OCI-LY3 (cell line): ENCODE results near the gene NOVA1.
"Not testable (repeated sequence)": the region's sequence is repeated elsewhere in the genome, so short reads cannot be mapped to it uniquely, and the experiment has no call there.

Source experiments
- H2AFZ ChIP-seq: fragments of 200-600, 300-600 bp; shearing (Covaris generic); 2 replicates; pipeline ENCODE4 v1.6.0; 2014; ENCODE audit warnings: antibody characterized with exemption, low read depth, low read length
- H3K27ac ChIP-seq: fragments of 200-600, 300-600 bp; sonication (generic); 2 replicates; pipeline ENCODE4 v1.5.1; 2014; ENCODE audit warnings: mild to moderate bottlenecking, low read length, moderate library complexity, mixed read lengths
- H3K27me3 ChIP-seq: fragments of 200-600, 300-600 bp; sonication (generic); 2 replicates; pipeline ENCODE4 v1.6.1; 2014; ENCODE audit warnings: low read depth, low read length, mixed read lengths
- H3K36me3 ChIP-seq: fragments of 200-600, 300-600 bp; sonication (generic); replicated peaks from 2 replicates; pipeline ENCODE3; 2014; ENCODE audit warnings: low read depth, low read length, mixed read lengths
- H3K4me1 ChIP-seq: fragments of 300-600, 200-600 bp; sonication (generic); 2 replicates; pipeline ENCODE4 v1.6.1; 2014; ENCODE audit warnings: low read length, mixed read lengths
- H3K4me2 ChIP-seq: fragments of 200-600, 300-600 bp; sonication (generic); 2 replicates; pipeline ENCODE4 v1.6.1; 2014; ENCODE audit warnings: low read length, mixed read lengths
- H3K4me3 ChIP-seq: fragments of 300-600, 200-600 bp; sonication (generic); 2 replicates; pipeline ENCODE4 v1.5.1; 2014; ENCODE audit warnings: antibody characterized with exemption, mild to moderate bottlenecking, low read length, moderate library complexity
- H3K79me2 ChIP-seq: fragments of 300-600, 200-600 bp; shearing (Covaris generic); 2 replicates; pipeline ENCODE4 v1.6.1; 2014; ENCODE audit warnings: mild to moderate bottlenecking, low read length, mixed read lengths
- H3K9ac ChIP-seq: fragments of 300-600, 200-600 bp; shearing (Covaris generic); 2 replicates; pipeline ENCODE4 v1.6.0; 2014; ENCODE audit warnings: mild to moderate bottlenecking, low read length, moderate library complexity
- H3K9me3 ChIP-seq: fragments of 200-600, 300-600 bp; shearing (Covaris generic); 2 replicates; pipeline ENCODE4 v1.6.1; 2014; ENCODE audit warnings: low read length, mixed read lengths; ENCODE audit not compliant: insufficient read depth
- H4K20me1 ChIP-seq: fragments of 200-600, 300-600 bp; sonication (generic); 2 replicates; pipeline ENCODE4 v1.6.1; 2016; ENCODE audit warnings: low read length, mixed read lengths; ENCODE audit not compliant: insufficient read depth
- EZH2phosphoT487 ChIP-seq: fragments of 200-600 bp; shearing (Covaris generic); IDR thresholded peaks from 2 replicates; pipeline ENCODE4 v1.6.1; 2018; ENCODE audit warnings: antibody characterized with exemption, mixed run types, low read depth
- TF ChIP-seq, protein P1 (sequence below): fragments of 200-600, 300-600 bp; sonication (generic); IDR thresholded peaks from 2 replicates; pipeline ENCODE4 v1.5.1; 2014; ENCODE audit warnings: antibody characterized with exemption, low read length, low read depth

Gene NOVA1, protein sequence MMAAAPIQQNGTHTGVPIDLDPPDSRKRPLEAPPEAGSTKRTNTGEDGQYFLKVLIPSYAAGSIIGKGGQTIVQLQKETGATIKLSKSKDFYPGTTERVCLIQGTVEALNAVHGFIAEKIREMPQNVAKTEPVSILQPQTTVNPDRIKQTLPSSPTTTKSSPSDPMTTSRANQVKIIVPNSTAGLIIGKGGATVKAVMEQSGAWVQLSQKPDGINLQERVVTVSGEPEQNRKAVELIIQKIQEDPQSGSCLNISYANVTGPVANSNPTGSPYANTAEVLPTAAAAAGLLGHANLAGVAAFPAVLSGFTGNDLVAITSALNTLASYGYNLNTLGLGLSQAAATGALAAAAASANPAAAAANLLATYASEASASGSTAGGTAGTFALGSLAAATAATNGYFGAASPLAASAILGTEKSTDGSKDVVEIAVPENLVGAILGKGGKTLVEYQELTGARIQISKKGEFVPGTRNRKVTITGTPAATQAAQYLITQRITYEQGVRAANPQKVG

DNA sequence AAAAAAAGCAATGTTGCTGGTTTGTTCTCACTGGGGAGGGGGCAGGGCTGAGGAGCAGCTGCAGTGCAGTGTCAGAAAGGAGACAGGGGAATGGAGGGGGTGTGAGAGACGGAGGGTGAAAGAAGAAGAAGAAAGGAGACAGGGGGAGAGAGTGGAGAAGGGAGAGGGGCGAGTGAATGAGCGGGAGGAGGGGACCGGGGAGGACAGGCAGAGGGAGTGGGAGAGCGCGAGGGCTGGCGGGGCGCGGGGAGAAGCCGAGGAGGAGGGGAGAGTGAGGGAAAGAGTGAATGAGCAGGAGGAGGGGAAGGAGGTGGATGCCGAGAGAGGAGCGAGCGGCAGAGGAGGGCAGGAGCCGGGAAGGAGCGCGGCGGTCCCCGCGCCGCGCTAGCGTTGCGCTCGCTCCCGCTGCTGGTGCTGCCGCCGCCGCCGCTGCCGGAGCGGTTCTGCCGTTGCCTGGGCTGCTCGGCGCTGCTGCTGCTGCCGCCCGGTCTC is at the start of gene NOVA1:
TSS of gene NOVA1 (minus strand) at position 445 of the 492 bp plus-strand sequence. CDS start 597 bp downstream, outside the sequence.
- H4K20me1 ChIP-seq = no peaks in the 10 kb centered on the region
- H3K4me3 ChIP-seq = no peak within 1 kb of the TSS
- no peak within 1 kb of the TSS for H3K4me2 ChIP-seq
- H3K27ac ChIP-seq = no peak within 1 kb of the TSS
- H3K4me1 ChIP-seq = no peaks in the 10 kb centered on the region
- no peak within 1 kb of the TSS for H2AFZ ChIP-seq
- H3K9ac ChIP-seq = no peak within 1 kb of the TSS
- no peaks in the 10 kb centered on the region; the same call in 1 of the 2 replicates for H3K9me3 ChIP-seq
- no peaks in the 10 kb centered on the region for H3K27me3 ChIP-seq
- TF ChIP-seq, protein P1, sequence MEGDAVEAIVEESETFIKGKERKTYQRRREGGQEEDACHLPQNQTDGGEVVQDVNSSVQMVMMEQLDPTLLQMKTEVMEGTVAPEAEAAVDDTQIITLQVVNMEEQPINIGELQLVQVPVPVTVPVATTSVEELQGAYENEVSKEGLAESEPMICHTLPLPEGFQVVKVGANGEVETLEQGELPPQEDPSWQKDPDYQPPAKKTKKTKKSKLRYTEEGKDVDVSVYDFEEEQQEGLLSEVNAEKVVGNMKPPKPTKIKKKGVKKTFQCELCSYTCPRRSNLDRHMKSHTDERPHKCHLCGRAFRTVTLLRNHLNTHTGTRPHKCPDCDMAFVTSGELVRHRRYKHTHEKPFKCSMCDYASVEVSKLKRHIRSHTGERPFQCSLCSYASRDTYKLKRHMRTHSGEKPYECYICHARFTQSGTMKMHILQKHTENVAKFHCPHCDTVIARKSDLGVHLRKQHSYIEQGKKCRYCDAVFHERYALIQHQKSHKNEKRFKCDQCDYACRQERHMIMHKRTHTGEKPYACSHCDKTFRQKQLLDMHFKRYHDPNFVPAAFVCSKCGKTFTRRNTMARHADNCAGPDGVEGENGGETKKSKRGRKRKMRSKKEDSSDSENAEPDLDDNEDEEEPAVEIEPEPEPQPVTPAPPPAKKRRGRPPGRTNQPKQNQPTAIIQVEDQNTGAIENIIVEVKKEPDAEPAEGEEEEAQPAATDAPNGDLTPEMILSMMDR = no peak
- no peak for TF ChIP-seq EZH2phosphoT487
- no peaks in the 10 kb centered on the region for H3K36me3 ChIP-seq
- no peaks in the 10 kb centered on the region for H3K79me2 ChIP-seq

DNA sequence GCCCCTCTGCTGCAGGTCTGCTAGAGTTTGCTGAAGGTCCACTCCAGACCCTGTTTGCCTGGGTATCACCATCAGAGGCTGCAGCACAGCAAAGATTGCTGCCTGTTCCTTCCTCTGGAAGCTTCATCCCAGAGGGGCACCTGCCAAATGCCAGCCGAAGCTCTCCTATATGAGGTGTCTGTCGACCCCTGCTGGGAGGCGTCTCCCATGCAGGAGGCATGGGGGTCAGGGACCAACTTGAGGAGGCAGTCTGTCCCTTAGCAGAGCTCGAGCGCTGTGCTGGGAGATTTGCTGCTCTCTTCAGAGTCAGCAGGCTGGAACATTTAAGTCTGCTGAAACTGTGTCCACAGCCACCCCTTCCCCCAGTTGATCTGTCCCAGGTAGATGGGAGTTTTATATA is 47.2 kb upstream of the NOVA1 start:
- not testable (repeated sequence) for H3K27me3 ChIP-seq, H3K4me2 ChIP-seq, H3K4me1 ChIP-seq, H3K9me3 ChIP-seq, H3K36me3 ChIP-seq, H4K20me1 ChIP-seq, H3K27ac ChIP-seq, H3K79me2 ChIP-seq, H2AFZ ChIP-seq, H3K4me3 ChIP-seq, H3K9ac ChIP-seq

DNA sequence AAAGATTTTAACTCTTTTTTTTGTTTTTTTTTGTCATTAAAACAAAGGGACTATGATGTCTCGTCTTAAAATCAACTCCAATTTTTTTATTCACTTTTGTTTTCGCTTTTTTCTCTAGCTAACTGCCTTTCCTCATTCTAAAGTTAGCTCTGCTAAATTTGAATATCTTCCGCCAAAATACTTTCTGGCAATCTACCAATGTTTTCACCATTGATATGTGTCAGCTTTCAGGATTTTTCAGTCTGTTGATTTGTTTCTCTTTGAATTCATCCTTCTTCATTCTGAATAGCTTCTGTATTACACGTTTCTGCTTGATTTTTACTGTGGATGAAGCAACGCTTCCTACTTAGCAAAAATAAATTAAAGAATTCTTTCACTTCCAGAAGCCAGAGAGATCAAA is 38.7 kb upstream of the NOVA1 start:
- H3K27ac ChIP-seq = no peak overlapping the region
- no peaks in the 10 kb centered on the region for H3K79me2 ChIP-seq
- H4K20me1 ChIP-seq = no peaks in the 10 kb centered on the region
- no peaks in the 10 kb centered on the region for H3K36me3 ChIP-seq
- no peak overlapping the region for H3K4me3 ChIP-seq
- H3K27me3 ChIP-seq = no peaks in the 10 kb centered on the region
- TF ChIP-seq EZH2phosphoT487 = no peak
- TF ChIP-seq, protein P1 = no peak
- H2AFZ ChIP-seq = no peak overlapping the region
- H3K4me2 ChIP-seq = no peak overlapping the region
- no peaks in the 10 kb centered on the region for H3K4me1 ChIP-seq
- H3K9ac ChIP-seq = no peak overlapping the region
- no peaks in the 10 kb centered on the region for H3K9me3 ChIP-seq

DNA sequence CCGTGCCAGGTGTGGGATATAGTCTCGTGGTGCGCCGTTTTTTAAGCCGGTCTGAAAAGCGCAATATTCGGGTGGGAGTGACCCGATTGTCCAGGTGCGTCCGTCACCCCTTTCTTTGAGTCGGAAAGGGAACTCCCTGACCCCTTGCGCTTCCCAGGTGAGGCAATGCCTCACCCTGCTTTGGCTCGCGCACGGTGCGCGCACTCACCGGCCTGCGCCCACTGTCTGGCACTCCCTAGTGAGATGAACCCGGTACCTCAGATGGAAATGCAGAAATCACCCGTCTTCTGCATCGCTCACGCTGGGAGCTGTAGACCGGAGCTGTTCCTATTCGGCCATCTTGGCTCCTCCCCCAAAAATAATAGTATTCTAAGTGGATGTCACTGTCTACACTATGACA is 37.1 kb upstream of the NOVA1 start:
- not testable (repeated sequence) for H3K4me2 ChIP-seq, H4K20me1 ChIP-seq, H3K79me2 ChIP-seq, H3K4me1 ChIP-seq, H3K27ac ChIP-seq, H2AFZ ChIP-seq, H3K9ac ChIP-seq, H3K27me3 ChIP-seq, H3K9me3 ChIP-seq, H3K4me3 ChIP-seq, H3K36me3 ChIP-seq

DNA sequence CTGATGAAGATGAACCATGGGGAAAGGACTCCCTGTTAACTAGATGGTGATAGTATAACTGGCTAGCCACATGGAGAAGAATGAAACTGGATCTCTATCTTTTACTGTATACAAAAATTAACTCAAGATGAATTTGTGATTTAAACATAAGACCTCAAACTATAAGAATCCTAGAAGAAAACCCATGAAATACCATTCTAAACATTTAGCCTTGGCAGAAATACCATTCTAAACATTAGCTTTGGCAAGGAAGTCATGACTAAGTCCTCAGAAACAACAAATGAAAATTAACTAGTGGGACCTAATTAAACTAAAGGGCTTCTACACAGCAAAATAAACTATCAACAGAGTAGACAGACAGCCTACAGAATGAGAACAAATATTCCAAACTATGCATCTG is 28.4 kb upstream of the NOVA1 start:
- Histone ChIP-seq H3K9me3 (no peaks in the 10 kb centered on the region), H3K36me3 (no peaks in the 10 kb centered on the region), H3K4me1 (no peaks in the 10 kb centered on the region), H3K4me2 (no peak overlapping the region), H3K4me3 (no peak overlapping the region), H3K9ac (no peak overlapping the region), H4K20me1 (no peaks in the 10 kb centered on the region), H3K79me2 (no peaks in the 10 kb centered on the region), H3K27me3 (no peaks in the 10 kb centered on the region), H3K27ac (no peak overlapping the region), H2AFZ (no peak overlapping the region)
- TF ChIP-seq, protein P1 = no peak
- TF ChIP-seq EZH2phosphoT487 = no peak
